PC-9 (cell line): ENCODE results near the gene PBX2.

ENCODE experiments used
- CTCF ChIP-seq: fragments of 200-600 bp; sonication (generic); conservative IDR thresholded peaks from 2 replicates; pipeline ENCODE4 v1.6.1; 2017; ENCODE audit warnings: mixed run types, antibody characterized with exemption, mild to moderate bottlenecking, moderate library complexity
- EZH2 ChIP-seq: fragments of 200-600 bp; sonication (generic); IDR thresholded peaks from 2 replicates; pipeline ENCODE4 v1.8.0; 2017; ENCODE audit warnings: antibody characterized with exemption, low read depth

GRCh38 chr6:32182555-32182981 is 7.4 kb downstream of the PBX2 start:
- TF ChIP-seq CTCF (no peak), EZH2 (no peak)
